Activated CD8-positive, alpha-beta memory T cell treated with anti-CD3 and anti-CD28 coated beads for 36 hours (primary cell): ENCODE results near the gene ZNF474. TPM values are rescaled to one million over a fixed set of nuclear protein-coding genes. Genes with fewer than 3 reads are reported as not detected.

Experiments used
- CTCF ChIA-PET: fragments of 350-600 bp; sonication (Branson Sonifier 250); formaldehyde crosslinking; loops from one replicate; lab custom pipeline; 2021; ENCODE audit warnings: antibody characterized with exemption; lab: Charles Lee
- POLR2A ChIA-PET: fragments of 350-600 bp; sonication (Branson Sonifier 250); formaldehyde crosslinking; loops from one replicate; lab custom pipeline; 2021; ENCODE audit warnings: antibody characterized with exemption; lab: Charles Lee
- total RNA-seq, 2 experiments: library from RNA; stranded (reverse); gene quantifications; one replicate each; pipeline ENCODE4 v1.2.3, GENCODE V29; 2021

Gene ZNF474
- total RNA-seq, 2 experiments from 2014 or later = not detected

DNA sequence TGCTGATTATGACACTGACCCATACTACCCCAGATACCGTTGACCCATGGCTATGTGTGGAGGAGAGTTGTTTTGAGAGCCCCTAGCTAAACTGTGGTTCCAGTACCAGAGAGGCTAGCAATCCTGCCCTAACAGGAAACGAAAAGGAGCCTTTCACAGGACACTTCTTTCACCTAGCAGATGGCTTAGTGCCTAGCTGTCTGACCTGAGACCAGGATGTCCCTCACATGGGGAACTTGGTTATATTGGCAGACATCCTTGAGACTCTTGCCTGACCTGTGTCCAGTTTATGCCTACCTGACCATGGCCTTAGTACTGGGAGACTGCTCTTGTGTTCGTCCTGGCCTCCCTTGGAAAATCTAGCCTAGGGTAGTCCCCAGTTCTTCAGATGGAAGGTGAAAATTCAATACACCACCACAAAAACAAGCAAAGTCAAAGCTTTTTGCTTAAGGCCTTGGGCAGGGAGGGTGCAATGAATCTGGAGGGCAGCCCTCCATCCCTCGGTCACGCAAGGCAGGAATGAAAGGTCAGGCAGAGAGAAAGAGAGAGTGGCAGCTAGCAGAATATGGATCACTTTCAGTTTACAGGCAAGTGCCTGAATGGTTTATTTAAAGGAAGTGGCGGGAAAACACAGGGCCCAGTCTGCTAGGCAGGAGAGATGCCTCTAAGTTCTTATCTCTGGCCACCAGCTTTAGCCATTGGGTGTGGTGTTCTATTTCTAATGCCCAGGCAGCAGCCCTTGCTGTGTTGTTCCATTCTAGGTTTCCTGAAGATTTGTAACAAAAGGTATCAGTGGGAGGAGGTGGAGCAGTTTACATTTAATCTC is 16.4 kb upstream of the ZNF474 start:
- CTCF ChIA-PET = no interaction called here
- POLR2A ChIA-PET = no interaction called here

DNA sequence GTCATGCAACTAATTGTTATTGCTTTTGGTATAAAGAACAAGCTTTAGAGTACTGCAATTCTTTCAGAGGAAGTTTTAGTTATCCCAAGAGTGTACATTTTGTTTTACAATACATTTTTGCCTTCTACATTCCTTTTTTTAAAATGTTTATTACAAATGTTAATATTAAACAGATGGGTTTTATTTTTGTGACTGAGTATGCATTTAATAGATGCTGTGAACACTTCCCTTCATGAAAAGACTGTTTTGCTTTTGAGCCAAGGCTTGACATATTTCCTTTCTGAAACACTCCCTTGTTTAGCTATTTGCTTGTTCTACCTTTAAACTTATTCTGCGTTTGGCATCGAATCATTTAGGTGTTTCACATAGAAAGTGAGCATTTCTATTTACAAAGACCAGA is 14.8 kb upstream of the ZNF474 start:
- ChIA-PET CTCF (no interaction called here), POLR2A (no interaction called here)

DNA sequence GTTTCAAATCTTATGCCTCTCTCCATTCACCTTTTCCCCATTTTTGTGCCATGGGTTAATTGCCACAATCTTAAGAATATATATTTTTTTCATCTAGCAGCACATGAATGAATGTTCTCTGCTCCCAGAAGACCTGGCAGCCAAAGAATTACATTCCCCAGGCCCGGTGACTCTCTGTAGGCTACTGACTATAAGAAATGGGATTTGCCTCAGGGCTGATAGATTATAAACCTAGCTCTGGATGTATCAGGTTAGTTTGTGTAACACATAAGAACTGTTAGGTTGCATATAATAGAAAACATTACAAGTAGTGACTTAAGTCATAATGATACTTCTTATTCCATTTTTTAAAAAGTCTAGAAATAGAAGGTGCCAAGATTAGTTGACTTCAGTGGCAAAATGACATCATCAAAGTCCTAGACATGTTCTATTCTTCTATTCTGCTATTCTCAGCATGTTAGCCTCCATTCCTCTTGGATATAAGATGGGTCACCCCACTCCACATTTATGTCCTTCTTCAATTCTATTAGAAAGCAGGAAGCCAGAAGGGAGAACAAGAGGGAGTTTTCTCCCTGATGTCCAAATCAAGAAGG is 10.9 kb upstream of the ZNF474 start:
- ChIA-PET POLR2A (no interaction called here), CTCF (no interaction called here)

DNA sequence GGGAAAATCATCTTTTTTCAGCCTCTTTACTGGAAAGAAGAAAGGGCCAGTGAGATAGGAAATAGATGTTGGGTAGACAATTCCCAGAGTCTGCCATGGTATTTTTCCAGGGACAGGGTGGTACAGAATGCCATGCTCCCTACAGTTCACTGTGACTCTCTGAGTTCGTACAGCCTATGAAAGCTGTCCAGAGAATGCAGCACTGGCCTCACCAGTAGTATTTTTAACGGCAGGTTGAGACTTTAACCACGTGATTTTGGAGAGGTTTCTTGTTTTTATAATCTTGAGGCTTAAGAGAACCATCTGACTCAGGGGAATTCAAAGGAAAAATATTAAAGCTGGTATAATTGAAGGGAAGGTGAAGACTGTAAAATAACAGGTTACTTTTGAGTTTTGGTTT is 10.1 kb upstream of the ZNF474 start:
- ChIA-PET CTCF (no interaction called here), POLR2A (no interaction called here)

DNA sequence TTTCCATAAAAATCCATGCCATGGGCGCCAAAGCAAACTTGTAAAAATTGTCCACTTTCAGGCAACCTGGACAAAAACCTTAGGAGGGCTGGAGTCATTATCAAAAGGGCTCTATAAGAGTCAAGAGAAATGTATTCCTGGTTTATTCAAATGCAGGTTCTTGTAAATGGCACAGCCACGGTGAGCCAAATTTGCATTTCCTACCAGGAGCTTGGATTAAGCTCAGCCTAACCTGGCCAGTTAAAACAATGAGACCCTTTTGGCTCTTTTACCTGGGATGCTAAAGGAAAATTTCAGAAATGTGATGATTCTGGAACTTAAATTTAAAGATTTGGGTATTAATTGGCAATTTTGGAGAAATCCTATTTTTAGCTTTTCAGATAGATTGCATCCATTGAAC is 8.9 kb upstream of the ZNF474 start:
- ChIA-PET CTCF (no interaction called here), POLR2A (no interaction called here)

DNA sequence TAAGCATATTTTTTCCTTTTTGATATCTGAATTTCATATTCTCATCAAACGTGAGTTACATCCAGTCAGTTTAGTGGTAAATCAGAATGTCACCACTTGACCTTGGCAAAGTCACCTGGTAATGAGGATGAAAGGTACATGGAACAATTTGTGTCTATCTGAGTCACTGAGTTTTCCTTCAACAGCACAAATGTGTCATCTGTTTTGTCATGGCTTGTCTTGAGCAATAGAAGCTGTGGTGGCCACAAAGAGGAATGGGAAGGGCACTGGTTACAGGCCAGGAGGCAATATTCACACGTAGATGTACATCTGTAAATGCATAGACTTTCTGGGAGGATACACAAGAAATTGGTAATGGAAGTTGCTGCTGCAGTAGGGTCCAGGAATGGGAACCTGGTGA is 8.4 kb upstream of the ZNF474 start:
- ChIA-PET CTCF (no interaction called here), POLR2A (no interaction called here)

DNA sequence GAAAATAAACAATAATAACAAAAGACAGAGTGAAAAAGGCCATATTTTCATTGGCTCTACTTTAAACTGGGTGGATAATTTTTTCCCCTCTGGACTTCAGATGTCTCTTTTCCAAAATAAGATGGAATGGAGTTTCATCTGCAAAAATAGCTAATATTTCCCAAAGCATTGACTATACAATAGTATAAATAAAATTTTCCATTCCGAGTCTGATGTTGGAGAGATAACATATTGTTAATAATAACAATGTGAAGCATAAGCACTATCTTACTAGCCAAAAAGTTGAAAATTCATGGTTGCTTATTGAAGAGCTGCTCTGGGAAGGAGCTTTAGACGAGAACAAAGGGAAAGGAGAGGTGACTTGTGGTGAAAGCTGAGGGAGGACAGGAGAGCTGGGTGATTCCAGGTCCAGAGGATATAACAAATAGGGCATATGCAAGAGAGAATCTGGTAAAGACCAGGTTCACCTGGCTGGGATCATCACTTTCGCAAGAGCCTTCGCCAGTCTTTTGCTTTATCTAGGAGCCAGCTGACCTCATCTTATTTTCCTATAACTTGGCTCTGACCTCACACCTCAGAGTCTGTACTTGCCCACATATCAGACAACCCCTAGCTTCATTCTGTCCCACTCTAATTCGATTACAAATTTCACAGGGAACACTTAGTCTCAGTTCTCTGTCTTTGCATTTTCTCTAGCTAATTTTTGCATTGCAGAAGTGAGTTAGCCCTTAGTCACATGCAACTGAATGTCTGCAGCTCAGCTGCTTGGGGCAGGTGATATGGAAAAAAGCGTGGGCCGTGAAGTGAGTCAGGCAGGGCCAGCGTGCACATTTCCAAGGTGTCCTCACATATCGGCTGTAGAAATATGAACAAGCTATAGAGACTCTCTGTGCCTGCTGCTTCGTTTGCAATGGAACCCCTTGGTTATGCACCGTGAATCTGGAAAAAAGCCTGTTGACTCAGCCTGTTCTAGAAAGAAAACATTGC is 7.6 kb upstream of the ZNF474 start:
- CTCF ChIA-PET = no interaction called here
- POLR2A ChIA-PET = no interaction called here

DNA sequence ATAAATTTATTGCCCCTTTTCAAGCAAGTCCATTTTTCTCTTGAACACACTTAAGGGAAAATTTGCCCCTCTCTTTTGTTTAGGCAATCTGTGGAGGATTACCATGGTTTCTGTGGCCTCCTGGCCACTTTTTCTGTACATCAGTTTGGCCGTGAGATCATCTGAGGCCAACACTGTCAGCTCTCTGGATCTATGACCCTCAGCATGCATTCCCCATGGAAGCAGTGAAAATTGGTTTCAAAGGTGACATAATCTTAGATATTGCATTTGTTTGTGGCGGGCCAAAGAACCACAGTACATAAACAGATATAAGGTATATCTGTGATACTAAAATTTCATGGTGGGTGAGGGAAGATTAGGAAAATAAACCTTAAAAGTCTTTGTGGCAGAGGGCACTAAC is 4.6 kb upstream of the ZNF474 start:
- POLR2A ChIA-PET = no interaction called here
- CTCF ChIA-PET = no interaction called here

DNA sequence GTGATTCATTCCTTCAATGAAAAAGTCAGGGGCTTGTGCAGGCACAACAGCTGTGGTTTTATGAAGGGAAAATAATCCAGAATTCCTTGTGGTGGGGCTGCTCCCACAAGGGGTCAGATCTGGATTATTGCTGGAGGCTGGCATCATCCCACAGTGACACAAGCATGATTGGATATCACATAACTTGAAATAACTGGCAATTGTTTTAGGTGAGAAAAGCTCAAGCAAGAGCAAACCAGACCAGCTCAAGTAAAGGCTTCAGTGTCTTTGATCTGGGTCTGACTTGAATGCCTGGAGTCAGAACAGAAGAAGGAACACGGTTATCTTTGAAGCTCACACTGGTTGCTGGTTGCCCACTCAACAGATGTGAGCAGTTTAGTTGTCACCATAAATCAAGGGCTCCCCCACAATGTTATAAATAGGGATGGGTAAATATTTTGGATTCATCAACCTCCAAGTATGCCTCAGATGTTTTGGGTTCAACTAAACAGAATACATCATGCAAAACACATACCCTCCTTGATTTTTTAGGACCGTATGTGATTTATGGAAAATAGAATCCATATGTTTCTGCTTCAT is 3.1 kb upstream of the ZNF474 start:
- ChIA-PET CTCF (no interaction called here), POLR2A (no interaction called here)

DNA sequence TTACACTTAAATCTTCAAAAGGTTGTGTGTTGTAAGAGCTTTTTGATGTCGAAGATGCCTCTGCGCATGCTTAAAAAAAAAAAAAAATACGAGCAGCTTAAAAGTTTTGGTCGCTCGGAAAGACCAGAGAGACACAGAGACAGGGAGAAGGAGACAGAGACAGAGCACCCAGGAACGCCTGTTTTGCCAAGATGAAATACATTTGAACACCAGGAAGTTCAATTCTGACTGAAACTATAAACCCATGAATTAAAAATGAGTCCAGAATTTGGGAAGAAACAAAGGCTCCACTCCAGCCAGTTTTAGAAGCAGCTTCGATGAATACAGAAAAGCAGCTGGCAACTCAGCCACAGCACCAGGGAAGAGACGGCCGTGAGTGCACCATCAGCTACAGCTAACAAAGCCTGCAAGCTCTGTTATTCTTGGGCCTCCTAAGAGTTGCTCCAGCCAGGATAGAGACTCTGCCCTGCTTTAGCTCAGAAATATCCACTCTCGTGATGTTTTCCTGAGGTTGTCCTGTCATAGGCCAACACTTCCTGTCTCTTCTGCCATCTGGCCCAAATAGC is 2.5 kb upstream of the ZNF474 start:
- ChIA-PET CTCF (no interaction called here), POLR2A (no interaction called here)

DNA sequence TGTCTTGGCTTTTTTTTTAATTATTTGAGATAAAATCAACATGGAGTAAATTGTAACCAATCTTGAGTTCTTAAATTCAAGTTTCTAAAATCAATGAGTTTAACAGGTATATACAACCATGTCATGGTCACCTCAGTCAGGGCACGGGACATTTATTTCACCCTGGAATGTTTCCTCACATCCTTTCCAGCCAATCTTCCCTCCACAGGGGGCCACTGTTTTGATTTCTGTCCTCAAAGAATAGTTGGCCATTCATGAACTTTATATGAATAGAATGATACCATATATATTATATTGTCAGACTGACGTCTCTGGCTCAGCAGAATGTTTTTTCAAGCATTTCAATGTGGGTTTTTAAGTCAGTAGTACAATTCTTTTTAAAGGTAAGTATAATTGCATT is 806 bp downstream of the ZNF474 start:
- POLR2A ChIA-PET = no interaction called here

DNA sequence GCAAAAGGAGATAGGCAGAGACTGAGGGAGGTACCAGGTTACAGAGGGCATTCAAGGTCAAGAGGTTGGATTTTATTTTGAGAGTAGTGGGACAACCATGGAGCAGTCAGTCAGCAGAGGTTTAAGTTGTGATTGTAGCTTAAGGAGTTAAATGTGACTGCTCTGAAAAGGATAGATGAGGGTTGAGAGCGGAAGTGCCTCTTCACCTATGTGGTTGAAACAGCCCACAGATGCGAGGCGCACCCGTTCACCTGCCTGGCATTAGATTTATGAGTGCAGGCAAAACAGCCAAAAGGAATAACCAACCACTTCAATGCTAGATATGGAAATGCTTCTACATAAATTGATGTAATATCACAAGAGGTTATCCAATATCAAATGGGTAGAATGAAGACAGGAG is 8.4 kb downstream of the ZNF474 start:
- CTCF ChIA-PET = no interaction called here
- POLR2A ChIA-PET = no interaction called here

More for the DNA sequence above, 806 bp downstream of the ZNF474 start:
- CTCF ChIA-PET = no interaction called here

DNA sequence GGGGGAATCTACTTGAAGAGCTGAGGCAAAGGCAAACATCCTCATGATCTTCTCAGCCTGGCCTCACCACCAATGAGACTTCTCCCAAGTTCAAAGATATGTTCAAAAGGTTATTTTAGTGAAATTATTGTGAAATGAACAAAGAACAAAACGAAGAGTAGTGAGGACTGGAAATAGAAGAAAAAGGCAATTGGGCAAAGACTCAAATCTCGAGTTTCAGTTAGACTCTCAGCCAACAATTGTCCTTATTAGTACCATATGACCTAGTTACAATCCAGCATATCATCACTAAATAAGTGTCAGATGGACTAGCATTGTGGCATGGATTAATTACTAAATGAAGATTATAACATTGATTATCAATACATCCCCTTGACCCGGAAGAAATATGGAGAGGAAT is 9.0 kb downstream of the ZNF474 start:
- ChIA-PET POLR2A (no interaction called here), CTCF (no interaction called here)

DNA sequence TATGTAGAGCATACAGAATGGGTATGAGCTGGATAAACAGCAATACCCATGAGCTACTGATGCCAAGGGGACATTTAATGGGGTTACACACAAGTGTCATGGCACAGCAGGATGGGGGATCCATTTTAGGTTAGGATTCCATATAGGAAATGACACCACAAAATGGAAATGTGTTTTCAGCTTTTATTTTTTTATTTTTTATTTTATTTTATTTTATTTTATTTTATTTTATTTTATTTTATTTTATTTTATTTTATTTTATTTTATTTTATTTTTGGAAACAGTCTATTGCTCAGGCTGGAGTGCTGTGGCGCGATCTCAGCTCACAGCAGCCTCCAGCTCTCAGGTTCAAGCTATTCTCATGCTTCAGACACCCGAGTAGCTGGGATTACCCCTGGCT is 11.6 kb downstream of the ZNF474 start:
- ChIA-PET POLR2A (no interaction called here), CTCF (no interaction called here)

DNA sequence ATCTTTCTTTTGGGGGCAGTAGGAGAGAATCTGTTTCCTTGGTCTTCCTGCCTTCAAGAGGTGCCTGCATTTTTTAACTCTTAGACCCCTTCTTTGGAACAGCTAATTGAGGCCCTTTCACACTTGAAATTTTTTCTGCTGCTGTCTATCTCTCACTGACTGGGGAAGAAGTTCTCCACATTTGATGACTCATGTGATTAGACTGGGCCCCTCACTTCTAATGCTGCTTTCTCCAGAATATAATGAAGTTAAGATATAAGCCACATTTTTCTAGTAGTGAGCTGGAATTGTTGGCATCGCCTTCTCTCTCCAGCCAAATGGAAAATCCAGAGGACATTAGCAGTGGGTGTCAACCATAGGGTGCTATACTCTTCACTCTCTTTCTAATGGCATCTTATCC is 12.4 kb downstream of the ZNF474 start:
- ChIA-PET POLR2A (no interaction called here), CTCF (no interaction called here)

DNA sequence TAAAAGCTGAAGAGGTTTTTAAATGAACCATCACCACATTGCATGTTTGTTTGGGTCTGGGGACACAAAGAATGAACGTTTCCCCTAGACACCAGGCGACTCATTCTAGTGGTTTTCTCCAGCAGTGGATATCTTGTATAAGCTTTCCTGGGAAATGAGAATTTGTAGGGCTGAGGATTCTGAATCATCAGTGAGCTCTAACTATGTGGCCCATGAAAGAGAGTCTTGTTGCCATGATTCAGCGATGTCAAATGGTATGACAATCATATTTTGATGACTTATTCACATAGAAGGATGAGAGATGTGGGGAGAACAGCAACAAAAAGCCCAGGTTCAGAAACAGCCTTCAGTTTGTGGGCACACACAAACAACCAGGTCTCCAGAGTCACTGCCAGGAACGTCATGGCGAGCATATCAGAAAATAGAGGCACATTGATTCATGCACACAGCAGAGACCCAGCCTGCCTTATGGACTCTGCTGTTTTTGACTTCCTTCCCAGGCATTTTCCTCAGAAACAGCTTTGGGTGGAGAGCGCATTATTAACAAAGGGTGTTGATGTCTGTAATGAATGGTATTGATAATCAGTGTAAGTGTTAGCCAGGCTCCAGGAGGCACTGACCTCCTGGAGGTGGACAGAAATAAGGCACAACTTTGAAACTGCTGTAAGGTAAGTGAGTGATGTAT is 13.3 kb downstream of the ZNF474 start:
- ChIA-PET POLR2A (no interaction called here), CTCF (interaction anchor here (0.6 kb wide), 1 partner anchor 12 kb away, joined by 4 read pairs; no protein-coding TSS in a partner anchor)

DNA sequence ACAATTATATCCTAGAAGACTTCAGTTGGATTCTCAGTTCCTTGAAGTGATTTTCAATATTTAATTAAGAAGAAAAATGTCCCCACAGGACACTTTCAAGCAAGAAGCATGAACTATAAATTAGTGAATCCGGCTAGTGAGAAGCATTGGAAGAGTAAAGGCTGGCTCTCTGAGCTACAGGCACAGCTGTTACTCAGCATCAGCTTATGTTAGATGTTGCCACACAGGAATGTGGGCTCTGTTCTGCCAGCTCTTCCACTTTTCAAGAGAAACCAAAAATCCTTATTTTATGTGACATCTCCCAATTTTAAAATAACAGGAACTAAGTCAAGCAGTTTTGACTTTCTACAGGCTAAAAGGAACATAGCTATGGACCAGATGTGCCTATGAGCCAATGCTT is 14.9 kb downstream of the ZNF474 start:
- ChIA-PET CTCF (no interaction called here), POLR2A (no interaction called here)

DNA sequence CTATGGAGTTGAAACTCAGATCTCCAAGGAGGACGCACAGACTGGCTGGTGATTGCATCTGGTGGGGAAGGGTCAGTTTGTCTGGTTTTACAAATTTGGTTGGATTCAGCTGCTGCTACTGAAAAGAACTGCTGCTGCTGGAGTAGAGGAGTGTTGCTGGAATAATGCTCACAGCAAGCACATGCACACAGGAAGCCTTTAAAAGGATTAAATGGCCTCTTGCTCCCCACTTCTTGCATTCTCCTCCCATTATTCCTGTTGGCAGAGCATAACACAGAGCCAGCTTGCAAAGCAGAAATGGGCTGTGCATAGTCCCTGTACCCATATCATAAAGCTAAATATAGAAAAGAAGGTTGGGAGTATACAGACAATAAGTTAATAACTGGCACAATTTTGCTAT is 16.6 kb downstream of the ZNF474 start:
- POLR2A ChIA-PET = no interaction called here
- CTCF ChIA-PET = no interaction called here
